ENCODE measurements around the gene SLC35F3. TPM values are rescaled to one million over a fixed set of nuclear protein-coding genes. Genes with fewer than 3 reads are reported as not detected.

The SLC35F3 gene
- total RNA-seq, 2 experiments from 2014 or later: 34.4 to 35.7 TPM

- ChIA-PET POLR2A (no interaction called here), CTCF (no interaction called here)
- Mint-ChIP-seq H3K4me3 (no peak overlapping the region), H3K27ac (no peak overlapping the region), H3K4me1 (ENCODE audit: low read depth) (no peaks in the 10 kb centered on the region), H3K27me3 (ENCODE audit: low read depth) (no peaks in the 10 kb centered on the region), H3K36me3 (ENCODE audit: low read depth) (no peaks in the 10 kb centered on the region), H3K9me3 (ENCODE audit: insufficient read depth) (no peaks in the 10 kb centered on the region)
- no peak for DNase-seq
- ATAC-seq: no peak
Observed at GRCh38 chr1:233919786-233920185, 15.3 kb downstream of the SLC35F3 start.

DNA sequence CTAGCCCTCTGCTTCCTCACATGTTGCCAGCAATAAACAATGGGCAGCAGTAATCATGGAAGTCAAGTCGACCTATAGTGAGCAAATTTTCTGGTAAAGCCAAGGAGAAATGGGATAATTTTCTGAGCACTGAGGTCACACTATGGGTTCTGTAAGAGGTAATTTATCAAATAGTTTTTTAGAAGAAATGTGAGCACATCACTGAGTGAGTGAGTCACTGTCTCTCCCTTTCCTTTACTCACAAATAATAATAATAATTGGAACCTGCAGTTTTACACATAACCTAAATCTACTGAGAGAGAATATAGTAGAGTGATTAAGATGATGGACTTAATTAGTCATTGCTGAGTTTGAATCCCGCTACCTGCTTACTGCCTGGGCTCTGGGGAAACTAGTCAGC, 23.6 kb downstream of the SLC35F3 start:
- CTCF ChIA-PET: no interaction called here
- H3K27ac Mint-ChIP-seq: no peak overlapping the region
- no peak for ATAC-seq
- H3K4me3 Mint-ChIP-seq: no peak overlapping the region
- H3K36me3 Mint-ChIP-seq (ENCODE audit: low read depth): no peaks in the 10 kb centered on the region
- DNase-seq: no peak
- H3K27me3 Mint-ChIP-seq (ENCODE audit: low read depth): no peaks in the 10 kb centered on the region
- no peaks in the 10 kb centered on the region for H3K4me1 Mint-ChIP-seq (ENCODE audit: low read depth)
- H3K9me3 Mint-ChIP-seq (ENCODE audit: insufficient read depth): no peaks in the 10 kb centered on the region
- POLR2A ChIA-PET: no interaction called here

- ChIA-PET POLR2A (no interaction called here), CTCF (no interaction called here)
- no peak for ATAC-seq
- no peak overlapping the region for H3K4me3 Mint-ChIP-seq
- H3K27me3 Mint-ChIP-seq (ENCODE audit: low read depth): no peaks in the 10 kb centered on the region
- H3K27ac Mint-ChIP-seq: no peak overlapping the region
- no peaks in the 10 kb centered on the region for H3K4me1 Mint-ChIP-seq (ENCODE audit: low read depth)
- DNase-seq: no peak
- H3K9me3 Mint-ChIP-seq (ENCODE audit: insufficient read depth): no peaks in the 10 kb centered on the region
- H3K36me3 Mint-ChIP-seq (ENCODE audit: low read depth): no peaks in the 10 kb centered on the region
Observed at GRCh38 chr1:233933339-233933738, 28.9 kb downstream of the SLC35F3 start.

DNA sequence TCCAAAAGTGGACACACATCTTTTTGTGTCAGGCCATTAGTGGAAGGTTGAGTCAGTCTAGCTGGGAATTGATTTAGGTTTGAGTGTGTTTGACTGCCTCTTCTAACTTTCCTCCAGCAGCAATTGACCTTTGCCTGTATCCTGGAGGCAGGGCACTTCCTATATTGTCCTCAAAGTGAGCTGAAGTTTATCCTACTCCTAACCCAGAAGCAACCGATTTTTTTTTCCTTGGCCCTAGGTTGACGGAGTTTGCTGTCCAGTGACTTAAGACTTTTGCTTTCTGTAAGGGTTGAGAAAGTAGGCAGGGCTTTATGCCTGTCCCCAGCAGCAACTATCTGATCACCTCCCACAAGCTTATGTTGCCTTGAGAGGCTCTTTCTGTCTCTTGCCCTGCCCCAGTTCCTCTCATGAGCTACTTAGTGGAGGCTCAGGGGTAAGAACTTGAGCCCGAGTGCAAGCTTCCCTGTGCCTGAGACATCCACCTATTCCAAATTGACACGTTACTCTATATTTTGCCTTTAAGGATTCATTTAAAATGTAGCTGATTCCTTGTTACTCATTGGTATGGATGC, 30.9 kb downstream of the SLC35F3 start:
- Mint-ChIP-seq H3K9me3 (ENCODE audit: insufficient read depth) (no peaks in the 10 kb centered on the region), H3K4me1 (ENCODE audit: low read depth) (no peaks in the 10 kb centered on the region), H3K36me3 (ENCODE audit: low read depth) (no peaks in the 10 kb centered on the region), H3K27ac (no peak overlapping the region), H3K27me3 (ENCODE audit: low read depth) (no peaks in the 10 kb centered on the region), H3K4me3 (no peak overlapping the region)
- POLR2A ChIA-PET: no interaction called here
- CTCF ChIA-PET: no interaction called here
- ATAC-seq (no peak), DNase-seq (no peak)

DNA sequence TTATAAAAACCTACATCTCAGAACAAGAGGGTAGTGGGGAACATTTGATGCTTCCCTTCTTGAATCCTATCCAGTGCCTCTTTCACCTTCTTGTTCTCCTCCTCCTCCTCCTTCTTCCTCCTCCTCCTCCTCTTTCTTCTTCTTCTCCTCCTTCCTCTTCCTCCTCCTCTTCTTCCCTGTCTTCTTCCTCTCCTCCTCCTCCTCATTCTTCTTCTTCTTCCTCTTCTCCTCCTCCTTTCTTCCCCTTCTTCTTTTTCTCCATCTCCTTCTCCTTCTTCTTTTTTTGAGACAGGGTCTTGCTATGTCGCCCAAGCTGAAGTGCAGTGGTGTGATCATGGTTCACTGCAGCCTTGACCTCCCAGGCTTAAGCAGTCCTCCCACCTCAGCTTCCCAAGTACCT, 31.9 kb downstream of the SLC35F3 start:
- Mint-ChIP-seq H3K9me3 (ENCODE audit: insufficient read depth) (no peaks in the 10 kb centered on the region), H3K27ac (no peak overlapping the region), H3K27me3 (ENCODE audit: low read depth) (no peaks in the 10 kb centered on the region), H3K4me1 (ENCODE audit: low read depth) (no peaks in the 10 kb centered on the region), H3K4me3 (no peak overlapping the region), H3K36me3 (ENCODE audit: low read depth) (no peaks in the 10 kb centered on the region)
- no peak for DNase-seq
- ChIA-PET POLR2A (no interaction called here), CTCF (no interaction called here)
- ATAC-seq: no peak

- H3K4me3 Mint-ChIP-seq: no peak overlapping the region
Observed at GRCh38 chr1:233936842-233937241, 32.4 kb downstream of the SLC35F3 start.

DNA sequence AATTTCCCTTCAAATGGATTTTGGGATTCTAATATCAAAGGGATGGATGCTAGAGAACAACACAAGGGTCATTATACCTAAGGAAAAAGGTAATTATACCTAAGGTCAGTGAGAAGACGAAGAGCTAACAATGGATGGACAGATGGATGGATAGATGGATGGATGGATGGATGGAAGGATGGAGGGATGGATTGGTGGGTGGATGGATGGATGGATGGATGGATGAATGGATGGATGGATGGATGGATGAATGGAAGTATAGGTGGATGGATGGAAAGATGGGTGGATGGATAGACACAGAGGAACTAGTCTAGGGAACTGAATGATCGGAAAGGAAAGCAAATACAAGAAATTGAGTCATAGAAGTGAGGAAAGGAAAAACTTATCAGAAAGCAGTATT, 34.0 kb downstream of the SLC35F3 start:
- Mint-ChIP-seq H3K27ac (no peak overlapping the region), H3K27me3 (ENCODE audit: low read depth) (no peaks in the 10 kb centered on the region), H3K36me3 (ENCODE audit: low read depth) (no peaks in the 10 kb centered on the region), H3K4me1 (ENCODE audit: low read depth) (no peaks in the 10 kb centered on the region), H3K4me3 (no peak overlapping the region), H3K9me3 (ENCODE audit: insufficient read depth) (no peaks in the 10 kb centered on the region)
- DNase-seq (no peak), ATAC-seq (no peak)
- ChIA-PET CTCF (no interaction called here), POLR2A (no interaction called here)

More at GRCh38 chr1:233936842-233937241, 32.4 kb downstream of the SLC35F3 start:
- Mint-ChIP-seq H3K27ac (no peak overlapping the region), H3K9me3 (ENCODE audit: insufficient read depth) (no peaks in the 10 kb centered on the region), H3K36me3 (ENCODE audit: low read depth) (no peaks in the 10 kb centered on the region), H3K4me1 (ENCODE audit: low read depth) (no peaks in the 10 kb centered on the region), H3K27me3 (ENCODE audit: low read depth) (no peaks in the 10 kb centered on the region)
- DNase-seq (no peak), ATAC-seq (no peak)
- ChIA-PET CTCF (no interaction called here), POLR2A (no interaction called here)

GRCh38 chr1:233939451-233939850, 35.0 kb downstream of the SLC35F3 start:
- no peak for ATAC-seq
- ChIA-PET POLR2A (no interaction called here), CTCF (no interaction called here)
- H3K36me3 Mint-ChIP-seq (ENCODE audit: low read depth): no peaks in the 10 kb centered on the region
- no peak overlapping the region for H3K27ac Mint-ChIP-seq
- no peaks in the 10 kb centered on the region for H3K9me3 Mint-ChIP-seq (ENCODE audit: insufficient read depth)
- no peak for DNase-seq
- no peaks in the 10 kb centered on the region for H3K4me1 Mint-ChIP-seq (ENCODE audit: low read depth)
- H3K27me3 Mint-ChIP-seq (ENCODE audit: low read depth): no peaks in the 10 kb centered on the region
- H3K4me3 Mint-ChIP-seq: no peak overlapping the region

- no peaks in the 10 kb centered on the region for H3K36me3 Mint-ChIP-seq (ENCODE audit: low read depth)
- H3K4me1 Mint-ChIP-seq (ENCODE audit: low read depth): no peaks in the 10 kb centered on the region
- H3K9me3 Mint-ChIP-seq (ENCODE audit: insufficient read depth): no peaks in the 10 kb centered on the region
- POLR2A ChIA-PET: no interaction called here
- ATAC-seq (no peak), DNase-seq (no peak)
- H3K27me3 Mint-ChIP-seq (ENCODE audit: low read depth): peaks cover 2% of the 10 kb centered on the region
- no peak overlapping the region for H3K27ac Mint-ChIP-seq
- no peak overlapping the region for H3K4me3 Mint-ChIP-seq
- CTCF ChIA-PET: interaction anchor here (1.5 kb wide), 1 partner anchor 11 kb away, joined by 3 read pairs; no protein-coding TSS in a partner anchor
Observed at GRCh38 chr1:233940908-233941307, 36.4 kb downstream of the SLC35F3 start.

DNA sequence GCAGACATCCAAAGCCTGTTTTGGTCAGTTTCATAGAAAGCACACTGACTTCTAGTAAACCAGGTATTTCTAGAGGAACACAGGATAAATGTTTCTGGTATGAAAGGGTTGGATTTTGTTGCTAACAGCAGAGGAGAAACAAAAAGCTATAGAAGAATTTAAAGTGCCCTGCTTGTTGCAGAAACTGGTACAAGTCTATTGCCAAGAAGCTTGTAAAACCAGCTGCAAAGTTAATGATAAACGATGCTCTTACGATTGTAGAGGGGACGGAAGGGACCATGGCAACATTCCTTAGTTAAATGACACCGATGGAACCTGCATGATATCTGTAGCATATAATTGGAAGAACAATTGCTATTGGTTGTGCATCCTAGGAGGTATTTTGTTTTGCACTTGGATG, 40.1 kb downstream of the SLC35F3 start:
- Mint-ChIP-seq H3K27me3 (ENCODE audit: low read depth) (peaks cover 2% of the 10 kb centered on the region), H3K9me3 (ENCODE audit: insufficient read depth) (no peaks in the 10 kb centered on the region), H3K27ac (no peak overlapping the region), H3K4me3 (no peak overlapping the region), H3K36me3 (ENCODE audit: low read depth) (no peaks in the 10 kb centered on the region), H3K4me1 (ENCODE audit: low read depth) (no peaks in the 10 kb centered on the region)
- ATAC-seq (no peak), DNase-seq (no peak)
- ChIA-PET CTCF (no interaction called here), POLR2A (no interaction called here)

GRCh38 chr1:233945573-233945972, 41.1 kb downstream of the SLC35F3 start:
- Mint-ChIP-seq H3K9me3 (ENCODE audit: insufficient read depth) (no peaks in the 10 kb centered on the region), H3K27ac (no peak overlapping the region), H3K27me3 (ENCODE audit: low read depth) (peaks cover 2% of the 10 kb centered on the region), H3K4me1 (ENCODE audit: low read depth) (no peaks in the 10 kb centered on the region), H3K36me3 (ENCODE audit: low read depth) (no peaks in the 10 kb centered on the region), H3K4me3 (no peak overlapping the region)
- DNase-seq (no peak), ATAC-seq (no peak)
- POLR2A ChIA-PET: no interaction called here
- CTCF ChIA-PET: no interaction called here

DNA sequence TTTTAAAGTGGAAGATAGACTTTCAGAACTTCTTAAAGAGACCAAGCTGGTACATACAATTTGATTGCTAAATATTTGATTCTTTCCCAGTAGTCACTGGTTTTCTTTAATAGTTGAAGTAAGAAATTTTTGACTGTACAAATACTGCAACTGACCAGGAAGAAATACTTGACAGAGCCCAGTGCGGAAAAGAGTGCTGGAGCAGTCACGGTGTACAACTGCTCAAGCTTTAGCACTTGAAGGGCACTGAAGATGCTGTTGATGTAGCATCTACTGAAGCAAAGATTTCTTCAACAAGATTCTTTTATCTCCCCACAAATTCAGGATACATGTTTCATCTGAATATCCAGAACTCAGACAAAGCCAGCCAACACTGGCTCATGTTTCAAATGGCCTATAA, 41.5 kb downstream of the SLC35F3 start:
- ATAC-seq (no peak), DNase-seq (no peak)
- H3K36me3 Mint-ChIP-seq (ENCODE audit: low read depth): no peaks in the 10 kb centered on the region
- POLR2A ChIA-PET: no interaction called here
- CTCF ChIA-PET: no interaction called here
- H3K27ac Mint-ChIP-seq: no peak overlapping the region
- peaks cover 2% of the 10 kb centered on the region for H3K27me3 Mint-ChIP-seq (ENCODE audit: low read depth)
- H3K9me3 Mint-ChIP-seq (ENCODE audit: insufficient read depth): no peaks in the 10 kb centered on the region
- H3K4me3 Mint-ChIP-seq: no peak overlapping the region
- no peaks in the 10 kb centered on the region for H3K4me1 Mint-ChIP-seq (ENCODE audit: low read depth)

- Mint-ChIP-seq H3K27ac (no peak overlapping the region), H3K36me3 (ENCODE audit: low read depth) (no peaks in the 10 kb centered on the region), H3K4me1 (ENCODE audit: low read depth) (no peaks in the 10 kb centered on the region), H3K4me3 (no peak overlapping the region), H3K9me3 (ENCODE audit: insufficient read depth) (no peaks in the 10 kb centered on the region), H3K27me3 (ENCODE audit: low read depth) (peaks cover 2% of the 10 kb centered on the region)
- DNase-seq (no peak), ATAC-seq (no peak)
- ChIA-PET POLR2A (no interaction called here), CTCF (no interaction called here)
Observed at GRCh38 chr1:233946724-233947123, 42.2 kb downstream of the SLC35F3 start.
